Endothelial cell of coronary artery (primary cell): ENCODE results near the gene TMEM9. TPM values are rescaled to one million over a fixed set of nuclear protein-coding genes. Genes with fewer than 3 reads are reported as not detected.

Experiments
- total RNA-seq: library from RNA; depleted of rRNA; stranded (reverse); fragments of >200 nt; gene quantifications from 2 replicates; pipeline ENCODE4 v1.2.3, GENCODE V29; 2014

Gene TMEM9
- 59.1 and 73.8 TPM in 2 replicates for total RNA-seq

GRCh38 chr1:201154389-201155165, at the start of gene TMEM9:
Gene TMEM9, minus strand, starts transcription at chr1:201154474. Its CDS starts 551 bp downstream, at chr1:201153923.

GRCh38 chr1:201190624-201191051, 36.4 kb upstream of the TMEM9 start, which contains the start of gene IGFN1:
Gene IGFN1, plus strand, starts transcription at chr1:201190824. Its CDS starts 2,470 bp downstream, at chr1:201193294.

GRCh38 chr1:201126832-201127754, 27.2 kb downstream of the TMEM9 start, which contains the start of gene ASCL5:
Gene ASCL5, minus strand, starts transcription at chr1:201127184. Its CDS starts 11,812 bp downstream, at chr1:201115372.

GRCh38 chr1:201112173-201112731, 42.0 kb downstream of the TMEM9 start, which contains the start of gene CACNA1S:
Gene CACNA1S, minus strand, starts transcription at chr1:201112426. Its CDS starts 87 bp downstream, at chr1:201112339.

Other genes starting within 250 kb of the TMEM9 start
- 0.90 and 1.0 TPM in 2 replicates for gene KIF21B, start 130.8 kb downstream of the TMEM9 start, total RNA-seq
- not detected in 2 replicates for gene CACNA1S, start 42.0 kb downstream of the TMEM9 start, total RNA-seq
- not detected in 2 replicates for gene ASCL5, start 27.3 kb downstream of the TMEM9 start, total RNA-seq
- not detected in 2 replicates for gene IGFN1, start 36.4 kb upstream of the TMEM9 start, total RNA-seq
- gene PKP1, start 129.0 kb upstream of the TMEM9 start, total RNA-seq: 0.19 TPM in 1 of 2 replicates, not detected in the other
- gene TNNT2, start 223.2 kb upstream of the TMEM9 start, total RNA-seq: not detected in 2 replicates
- not detected in 2 replicates for gene LAD1, start 244.8 kb upstream of the TMEM9 start, total RNA-seq